Right kidney (tissue), 9 donors: ENCODE measurements around the gene PPOX.
A peak's percentile ranks its signal among the peaks of the same experiment; 100 is the strongest.

Experiments used
- DNase-seq: peaks from one replicate; pipeline ENCODE4 v3.0.0-alpha.2; 2016
- long read RNA-seq, 8 donors: transcript quantifications; one replicate each; lab custom pipeline, GENCODE V29; 2026

The PPOX gene
- long read RNA-seq, donor 1, partial matches to known transcripts, result 17 of 29 reads
- long read RNA-seq, donor 1, other reads (novel, unspliced or antisense), result 0 of 29 reads
- long read RNA-seq, donor 2, partial matches to known transcripts, result 0 of 4 reads
- long read RNA-seq, donor 2, other reads (novel, unspliced or antisense), result 0 of 4 reads
- long read RNA-seq, donor 3, partial matches to known transcripts, result 9 of 18 reads
- long read RNA-seq, donor 3, other reads (novel, unspliced or antisense), result 6 of 18 reads
- long read RNA-seq, donor 4, partial matches to known transcripts, result 14 of 19 reads
- long read RNA-seq, donor 4, other reads (novel, unspliced or antisense), result 0 of 19 reads
- long read RNA-seq, donor 5, partial matches to known transcripts, result 22 of 27 reads
- long read RNA-seq, donor 5, other reads (novel, unspliced or antisense), result 0 of 27 reads
- long read RNA-seq, donor 6, partial matches to known transcripts, result 34 of 43 reads
- long read RNA-seq, donor 6, other reads (novel, unspliced or antisense), result 0 of 43 reads
- long read RNA-seq, donor 7, partial matches to known transcripts, result 15 of 24 reads
- long read RNA-seq, donor 7, other reads (novel, unspliced or antisense), result 0 of 24 reads
- long read RNA-seq, donor 8, partial matches to known transcripts, result 6 of 9 reads
- long read RNA-seq, donor 8, other reads (novel, unspliced or antisense), result 0 of 9 reads

DNA sequence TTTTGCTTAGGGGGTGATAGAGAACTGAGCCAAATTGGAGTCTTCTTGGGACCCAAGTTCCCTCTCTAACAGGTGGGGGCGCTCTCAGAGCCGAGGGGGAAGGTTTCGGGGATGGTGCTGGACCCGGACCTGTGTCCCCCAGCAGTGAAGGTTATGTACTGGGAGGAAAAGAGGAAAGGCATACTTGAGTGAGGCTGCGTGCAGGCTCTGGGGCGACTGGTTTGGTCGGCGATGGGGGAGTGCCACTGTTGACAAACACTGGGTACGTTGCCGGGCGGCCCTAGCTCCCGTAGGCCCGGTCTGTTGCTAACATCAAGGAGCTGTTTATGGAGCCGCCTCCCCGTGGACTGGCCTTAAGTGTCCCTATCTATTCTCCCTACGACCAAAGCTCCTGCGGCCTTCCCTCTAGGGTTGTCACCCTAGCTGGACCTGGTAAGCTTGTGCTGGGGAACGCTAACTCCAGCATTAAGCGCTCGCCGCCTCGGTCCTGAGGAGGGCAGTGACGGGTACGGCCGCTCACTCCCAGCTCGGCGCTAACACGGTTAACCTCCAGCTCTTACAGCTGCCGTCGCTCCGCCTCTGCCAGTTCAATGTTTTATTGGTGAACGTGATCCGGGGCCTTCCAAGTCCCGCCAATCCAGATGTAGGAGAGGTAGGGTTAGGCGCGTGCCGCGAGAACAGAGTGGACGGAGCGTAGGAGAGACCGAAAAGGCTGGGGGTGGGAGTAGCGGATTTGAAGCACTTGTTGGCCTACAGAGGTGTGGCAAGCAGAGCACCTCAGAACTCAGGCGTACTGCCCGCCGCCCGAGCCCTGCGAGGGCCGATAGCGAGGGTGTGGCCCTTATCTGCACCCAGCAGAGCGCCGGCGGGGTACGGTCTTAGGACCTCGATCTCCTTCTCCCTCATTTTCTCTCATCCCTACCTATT lies at the start of gene PPOX:
Gene PPOX (plus strand): TSS at position 685 of the 927 bp plus-strand sequence. CDS start 422 bp downstream, outside the sequence.
- DNase-seq, result peak; percentile 94

DNA sequence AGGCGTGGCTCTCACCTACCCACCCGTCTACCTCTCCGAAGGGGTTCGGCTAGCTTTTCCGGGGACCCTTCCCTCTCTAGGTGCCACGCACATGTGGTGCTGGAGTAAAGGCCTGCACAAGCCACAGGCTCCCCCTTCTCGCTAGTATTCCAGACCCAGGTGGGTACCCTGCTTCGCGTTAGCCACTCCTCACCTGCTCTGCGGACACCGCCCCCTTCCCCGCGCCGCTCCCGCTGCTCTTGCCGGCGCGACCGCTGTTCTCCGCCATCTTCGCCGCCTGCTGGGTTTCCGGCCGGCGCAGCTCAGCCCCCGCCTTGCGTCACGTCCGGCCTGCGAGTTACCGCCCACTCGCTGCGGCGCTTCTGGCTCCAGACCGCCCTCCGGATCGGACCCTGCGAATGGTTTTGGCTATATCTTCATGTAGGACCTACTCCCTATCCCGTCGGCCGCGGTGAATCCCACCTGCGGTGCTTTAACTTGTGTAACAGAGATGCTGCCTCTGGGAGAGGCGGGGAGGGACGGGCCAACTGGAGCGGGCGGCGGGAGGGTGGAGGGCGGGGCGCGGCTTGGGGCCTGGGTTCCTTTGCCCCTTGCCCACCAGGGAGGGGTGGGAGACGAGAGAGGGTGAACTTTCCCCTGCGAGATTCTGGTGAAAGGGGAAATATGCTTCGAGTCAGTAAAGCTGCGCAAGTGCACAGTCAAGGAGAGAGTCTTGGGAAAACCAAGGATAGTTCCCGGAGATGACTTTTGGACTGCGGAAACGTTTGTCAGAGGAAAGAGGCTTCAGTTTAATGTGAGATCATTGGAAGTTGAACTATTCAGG lies 48.3 kb upstream of the PPOX start, which contains the start of the genes NIT1 and PFDN2:
Gene NIT1 (plus strand): TSS at position 347 of the 823 bp plus-strand sequence. CDS start 72 bp downstream, at position 419.
Gene PFDN2 (minus strand): TSS at position 279 of the 823 bp plus-strand sequence. CDS start 11 bp downstream, at position 268.
- peak; percentile 94 for DNase-seq

DNA sequence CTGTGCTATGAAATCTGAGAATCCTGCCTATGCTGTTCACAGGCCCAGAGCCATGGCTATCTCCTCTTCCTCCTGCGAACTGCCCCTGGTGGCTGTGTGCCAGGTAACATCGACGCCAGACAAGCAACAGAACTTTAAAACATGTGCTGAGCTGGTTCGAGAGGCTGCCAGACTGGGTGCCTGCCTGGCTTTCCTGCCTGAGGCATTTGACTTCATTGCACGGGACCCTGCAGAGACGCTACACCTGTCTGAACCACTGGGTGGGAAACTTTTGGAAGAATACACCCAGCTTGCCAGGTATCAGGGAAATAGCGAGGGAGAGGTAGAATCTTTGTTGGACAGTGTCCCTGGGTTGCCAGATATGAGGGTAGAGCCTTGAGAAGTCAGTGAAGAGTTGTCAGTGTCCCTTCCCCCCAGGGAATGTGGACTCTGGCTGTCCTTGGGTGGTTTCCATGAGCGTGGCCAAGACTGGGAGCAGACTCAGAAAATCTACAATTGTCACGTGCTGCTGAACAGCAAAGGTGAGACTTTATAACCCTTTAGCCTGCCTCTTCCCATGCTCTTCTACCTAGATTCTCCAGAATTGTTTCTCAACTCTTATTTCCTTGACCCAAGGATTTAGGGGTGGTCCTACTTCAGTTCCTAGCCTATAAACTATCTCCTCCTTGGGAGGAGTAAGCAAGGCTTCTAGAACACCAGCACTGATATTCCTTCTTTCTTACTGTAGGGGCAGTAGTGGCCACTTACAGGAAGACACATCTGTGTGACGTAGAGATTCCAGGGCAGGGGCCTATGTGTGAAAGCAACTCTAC lies 46.9 kb upstream of the PPOX start:
- DNase-seq, result peak; percentile 19

DNA sequence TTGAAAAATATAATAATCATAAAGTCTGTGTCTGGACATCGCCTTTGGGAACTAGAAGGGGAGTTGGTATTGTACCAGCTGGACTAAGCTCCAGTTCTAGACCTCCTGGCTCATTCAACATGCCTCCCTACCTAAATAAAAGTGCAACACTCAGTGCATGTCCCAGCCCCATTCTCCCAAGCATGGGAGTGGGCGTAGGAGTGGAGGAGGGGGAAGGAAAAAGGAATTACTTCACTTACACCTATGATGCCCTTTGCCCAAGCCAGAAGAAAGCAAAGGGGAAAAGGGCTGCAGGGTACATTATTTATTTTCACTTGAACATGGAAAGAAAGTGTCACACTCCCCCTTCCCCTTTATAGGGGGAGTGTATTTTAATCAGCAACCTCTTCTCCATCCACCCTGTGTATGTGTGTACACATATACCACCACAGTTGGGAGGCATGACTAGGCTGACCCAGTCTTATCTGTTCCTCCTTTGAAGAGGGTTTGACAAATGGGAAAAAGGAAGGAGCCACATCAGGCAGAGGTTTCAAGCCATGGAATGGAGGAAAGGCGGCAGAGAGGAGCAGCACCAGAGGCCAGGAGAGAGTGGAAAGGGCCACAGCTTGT lies 45.1 kb upstream of the PPOX start:
- no peak for DNase-seq

DNA sequence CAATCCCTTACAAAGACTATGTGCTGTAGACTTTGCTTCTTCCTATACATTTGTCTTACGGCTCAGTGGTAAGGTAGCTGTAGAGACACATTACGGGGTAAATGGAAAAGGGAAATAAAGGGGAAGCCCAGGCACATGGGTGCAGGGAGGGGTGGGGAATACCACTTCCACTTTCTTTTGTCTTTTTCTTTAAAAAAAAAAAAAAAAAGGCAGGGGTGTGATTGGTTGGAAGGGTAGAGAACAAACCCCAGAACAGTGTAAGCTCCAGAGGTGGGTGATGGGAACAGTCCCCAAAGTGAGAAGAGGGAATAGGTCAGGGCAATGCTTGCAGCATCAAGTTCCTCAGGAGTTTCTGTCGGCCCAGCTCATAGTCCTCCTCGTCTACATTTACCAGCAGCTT lies 44.4 kb upstream of the PPOX start:
- no peak for DNase-seq

DNA sequence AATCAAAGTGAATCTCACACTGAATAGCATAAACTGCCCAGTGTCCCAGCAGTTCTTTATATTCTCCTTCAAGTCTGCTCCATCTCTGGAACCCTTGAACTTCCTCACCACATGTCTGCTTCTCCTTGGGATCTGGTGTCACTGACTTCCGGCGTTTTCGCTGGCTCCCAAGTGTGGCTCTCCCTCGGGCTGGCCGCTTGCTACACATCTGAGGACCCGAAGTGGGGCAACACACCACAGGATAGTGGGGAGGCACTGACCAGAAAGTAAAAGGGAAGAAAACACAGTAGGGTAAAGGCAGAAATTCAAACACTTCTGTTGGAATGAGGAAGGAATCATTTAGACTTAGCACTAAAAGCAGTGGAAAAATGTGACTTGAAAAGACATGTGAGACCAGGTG lies 43.3 kb upstream of the PPOX start:
- DNase-seq, result no peak

DNA sequence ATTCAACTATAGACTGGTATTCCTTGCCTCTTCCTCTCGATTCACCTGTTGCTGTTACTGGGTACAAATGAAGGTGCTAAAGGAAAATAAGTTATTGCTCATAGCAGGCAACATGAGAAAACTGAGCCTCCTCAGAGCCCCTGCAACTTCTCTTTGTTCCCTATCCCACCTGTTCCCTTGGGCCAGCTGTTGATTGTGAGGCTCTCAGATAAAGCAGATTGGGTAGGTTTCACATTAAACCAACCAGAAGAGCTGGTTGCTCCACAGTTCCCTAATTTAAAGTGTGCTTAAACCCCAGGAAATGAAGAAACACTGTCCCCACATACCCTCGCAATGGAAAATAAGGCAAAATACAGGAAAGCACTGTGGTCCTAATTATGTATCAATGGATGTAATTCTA lies 38.6 kb upstream of the PPOX start:
- DNase-seq, result no peak

DNA sequence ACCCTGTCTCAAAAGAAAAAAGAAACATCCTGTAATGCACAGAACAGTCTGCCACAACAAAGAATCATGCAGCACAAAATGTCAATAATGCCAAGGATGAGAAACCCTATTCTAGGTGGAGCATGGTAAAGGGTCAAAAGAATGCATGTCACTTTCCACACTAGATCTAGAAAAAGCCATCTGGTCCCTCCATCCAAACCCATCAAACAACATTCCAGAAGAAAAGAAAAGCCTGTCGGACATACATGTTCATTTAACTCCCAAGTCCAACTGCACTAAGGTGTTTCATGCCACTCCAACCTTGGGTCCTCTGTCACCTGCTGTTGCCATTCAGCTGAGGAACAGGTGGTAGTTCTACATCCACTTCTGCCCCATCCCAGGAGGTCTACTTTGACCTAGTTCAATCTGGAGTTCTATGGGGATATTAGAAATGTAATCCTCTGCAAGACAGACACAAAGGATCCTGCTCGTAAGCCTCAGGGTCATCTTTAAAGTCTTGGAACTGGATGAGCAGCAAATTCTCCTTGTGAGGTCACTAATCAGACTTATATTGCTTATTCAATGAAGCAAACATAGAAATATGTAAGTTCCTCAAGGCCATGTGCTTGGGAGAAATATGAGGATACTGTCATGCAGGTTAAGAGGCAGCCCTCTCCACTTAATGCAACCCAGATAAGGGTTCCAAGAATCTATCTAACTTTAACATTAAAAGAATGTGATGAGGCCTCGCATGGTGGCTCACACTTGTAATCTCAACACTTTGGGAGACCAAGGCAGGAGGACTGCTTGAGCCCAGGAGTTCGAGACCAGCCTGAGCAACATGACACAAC lies 37.4 kb upstream of the PPOX start:
- DNase-seq, result no peak

DNA sequence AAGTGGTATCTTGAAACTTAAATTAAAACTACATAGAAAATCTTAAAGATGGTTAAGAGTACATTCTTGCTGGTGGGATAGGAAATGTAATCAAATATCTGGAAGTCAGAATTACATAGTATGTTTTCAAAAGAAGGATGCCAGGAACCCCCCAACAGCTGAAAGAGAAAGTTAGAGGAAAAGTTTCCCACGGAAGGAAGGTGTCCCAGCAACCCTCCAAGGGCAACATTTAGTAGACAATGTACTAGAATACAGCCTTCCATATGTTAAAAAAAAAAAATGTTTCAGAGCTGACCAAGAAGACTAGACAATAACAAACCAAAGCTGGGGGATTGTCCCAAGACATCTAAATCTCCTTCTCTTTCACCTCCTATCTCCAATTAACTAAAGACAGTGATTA lies 36.0 kb upstream of the PPOX start:
- DNase-seq, result no peak

DNA sequence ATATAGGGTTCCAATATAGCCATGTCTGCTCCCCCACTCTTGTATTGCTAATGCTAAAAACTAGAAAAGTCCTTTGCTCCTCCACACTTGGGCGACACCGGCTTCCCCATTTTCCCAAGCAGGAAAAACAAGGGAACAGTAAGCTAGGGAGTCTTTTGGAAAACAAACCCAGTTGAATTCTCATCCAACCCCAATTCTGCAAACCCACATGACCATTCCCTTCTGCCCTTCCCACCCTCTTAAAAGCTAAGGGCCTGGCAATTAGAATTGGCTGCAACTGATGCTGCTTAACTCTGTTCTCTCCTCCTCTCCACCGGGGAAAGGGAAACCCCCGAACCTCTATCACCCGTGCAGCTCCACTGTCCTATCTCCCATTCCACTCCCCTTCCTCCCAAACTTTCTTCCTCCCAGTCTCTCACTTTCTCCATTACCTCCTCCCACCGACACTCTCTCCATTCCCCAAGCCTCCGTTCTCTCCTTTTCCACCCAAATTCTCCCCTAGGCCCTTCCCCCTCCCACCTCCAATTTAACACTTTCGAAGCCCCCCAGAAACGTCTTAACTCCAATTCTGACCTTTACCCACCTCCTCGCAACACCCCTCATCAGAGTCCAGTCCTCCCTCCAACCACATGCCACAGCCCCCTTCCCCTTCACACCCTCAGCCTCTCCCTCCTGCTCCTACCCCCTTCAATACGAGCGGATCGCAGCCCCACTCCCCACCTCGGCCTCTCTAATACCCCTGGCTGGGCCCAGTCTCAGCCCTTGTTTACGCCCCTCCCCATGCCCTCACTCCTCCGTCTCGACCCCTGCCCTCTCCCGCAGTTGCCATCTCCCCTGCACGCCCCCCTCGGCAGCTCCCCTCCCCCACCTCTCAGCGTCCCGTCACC lies 34.5 kb upstream of the PPOX start:
- DNase-seq, result peak; percentile 64

DNA sequence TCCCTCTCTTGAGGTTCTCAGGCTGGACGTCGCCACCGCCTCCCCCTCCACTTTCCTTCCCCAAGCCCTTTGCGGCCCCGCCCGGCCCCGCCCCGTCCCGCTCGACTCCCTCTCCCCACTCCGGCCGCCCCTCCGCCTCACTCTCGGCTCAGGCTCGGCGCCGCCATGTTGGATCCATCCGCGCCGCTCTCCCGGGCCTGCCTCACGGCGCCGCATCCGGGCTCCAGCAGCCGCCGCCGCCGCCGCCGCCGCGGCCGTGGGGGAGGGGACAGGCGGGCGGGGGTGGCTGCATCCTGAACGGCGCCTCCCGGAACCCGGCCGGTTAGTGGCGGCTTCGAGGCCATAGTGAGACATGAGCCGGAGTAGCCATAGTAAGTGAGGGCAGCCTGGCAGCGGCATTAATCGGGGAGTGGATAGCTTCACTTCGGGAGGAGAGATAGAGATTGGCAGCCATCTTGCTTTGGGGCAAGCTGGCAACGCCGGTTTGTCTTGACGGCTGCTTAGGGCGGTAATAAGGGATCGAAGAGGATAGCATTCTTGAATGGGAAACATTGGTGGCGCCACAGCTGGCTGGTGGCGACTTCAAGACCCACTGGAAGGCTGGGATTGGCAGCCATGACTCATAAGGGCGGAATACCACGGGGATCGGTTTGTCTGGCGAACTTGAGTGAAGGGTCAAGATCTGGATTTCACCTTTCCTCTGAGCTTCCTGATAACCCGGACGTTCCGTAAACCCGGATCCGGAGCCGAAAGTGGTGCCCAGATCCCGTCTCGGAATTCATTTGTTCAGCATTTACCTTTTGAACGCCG lies 33.6 kb upstream of the PPOX start, which contains the start of gene DEDD:
Gene DEDD (minus strand): TSS at position 258 of the 810 bp plus-strand sequence. CDS start 8,205 bp downstream, outside the sequence.
- peak; percentile 96 for DNase-seq

DNA sequence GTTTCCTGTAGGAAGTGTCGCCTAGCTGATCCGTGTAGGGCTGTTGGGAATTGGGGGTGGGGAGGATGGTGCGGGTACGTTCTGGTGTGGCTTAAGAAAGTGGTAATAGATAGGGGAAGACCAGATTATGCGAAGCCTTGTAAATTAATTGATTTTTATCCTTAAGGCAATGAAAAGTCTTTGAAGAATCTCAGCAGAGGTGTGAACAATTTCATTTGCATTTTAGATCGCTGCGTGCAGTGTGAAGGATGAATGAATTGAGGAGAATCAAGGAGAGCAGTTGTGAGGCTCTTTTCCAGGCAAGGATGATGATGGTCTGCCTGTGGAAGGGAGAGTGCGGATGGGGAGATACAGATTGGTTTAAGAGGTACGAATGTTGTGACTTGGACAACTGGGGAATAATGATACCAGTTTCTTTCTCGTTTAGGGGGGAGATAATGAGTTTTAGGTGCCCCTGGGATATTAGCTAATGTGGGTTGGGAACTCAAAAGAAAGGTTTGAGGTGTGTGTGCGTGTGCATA lies 32.9 kb upstream of the PPOX start:
- no peak for DNase-seq

DNA sequence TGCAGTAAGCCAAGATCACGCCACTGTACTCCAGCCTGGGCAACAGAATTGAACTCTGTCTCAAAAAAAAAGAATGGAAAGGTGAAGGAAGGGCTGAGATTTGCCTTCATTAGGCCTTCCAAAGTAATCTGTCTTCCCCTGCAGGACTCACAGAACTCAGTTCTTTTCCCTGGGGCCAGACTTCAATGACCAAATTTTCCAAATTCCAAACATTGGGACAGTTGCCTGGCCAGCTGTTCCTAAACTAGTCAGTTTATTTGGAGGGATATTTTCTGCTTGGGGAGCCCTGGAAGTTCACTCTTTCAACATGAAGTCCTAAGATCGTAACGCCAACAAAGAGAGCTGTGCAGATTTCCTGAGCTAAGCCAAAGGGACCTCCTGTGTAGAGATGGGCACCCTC lies 28.3 kb upstream of the PPOX start:
- DNase-seq, result no peak

DNA sequence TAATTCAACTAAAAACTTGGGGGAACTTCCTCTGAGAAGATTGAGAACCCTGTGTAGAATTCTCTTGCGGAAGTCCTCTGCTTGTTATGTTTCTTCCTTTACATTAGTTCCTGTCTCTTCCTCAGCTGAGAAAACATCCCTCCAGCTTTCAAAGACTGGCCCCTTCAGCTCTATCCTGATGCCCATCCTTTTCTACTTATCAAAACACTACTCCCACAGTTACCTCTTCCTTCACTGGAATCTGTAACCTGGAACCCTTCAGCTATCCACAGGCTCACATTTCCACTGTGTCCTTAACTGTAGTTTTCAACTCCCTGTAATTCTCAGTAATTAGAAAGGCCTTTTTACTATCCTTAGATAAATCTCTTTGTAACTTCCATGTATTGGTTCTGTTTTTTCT lies 27.8 kb upstream of the PPOX start:
- DNase-seq, result no peak

DNA sequence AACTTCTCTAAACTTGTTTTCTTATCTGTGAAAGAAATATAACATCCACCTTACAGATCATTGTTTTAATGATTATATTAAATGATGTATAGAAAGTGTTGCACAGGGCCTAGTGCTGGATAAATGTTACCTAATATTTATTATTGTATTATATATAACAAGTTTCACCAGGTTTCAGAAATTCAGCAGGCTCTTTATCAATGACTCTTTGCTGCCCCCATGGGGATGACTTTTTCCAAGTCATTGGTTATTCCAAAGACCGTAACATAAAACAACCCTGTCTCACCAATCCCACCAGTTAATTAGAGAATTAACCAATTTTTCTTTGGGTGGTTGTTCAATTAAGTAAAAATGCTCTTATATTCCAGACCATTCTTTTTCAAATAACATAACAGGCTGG lies 26.5 kb upstream of the PPOX start:
- DNase-seq, result no peak

DNA sequence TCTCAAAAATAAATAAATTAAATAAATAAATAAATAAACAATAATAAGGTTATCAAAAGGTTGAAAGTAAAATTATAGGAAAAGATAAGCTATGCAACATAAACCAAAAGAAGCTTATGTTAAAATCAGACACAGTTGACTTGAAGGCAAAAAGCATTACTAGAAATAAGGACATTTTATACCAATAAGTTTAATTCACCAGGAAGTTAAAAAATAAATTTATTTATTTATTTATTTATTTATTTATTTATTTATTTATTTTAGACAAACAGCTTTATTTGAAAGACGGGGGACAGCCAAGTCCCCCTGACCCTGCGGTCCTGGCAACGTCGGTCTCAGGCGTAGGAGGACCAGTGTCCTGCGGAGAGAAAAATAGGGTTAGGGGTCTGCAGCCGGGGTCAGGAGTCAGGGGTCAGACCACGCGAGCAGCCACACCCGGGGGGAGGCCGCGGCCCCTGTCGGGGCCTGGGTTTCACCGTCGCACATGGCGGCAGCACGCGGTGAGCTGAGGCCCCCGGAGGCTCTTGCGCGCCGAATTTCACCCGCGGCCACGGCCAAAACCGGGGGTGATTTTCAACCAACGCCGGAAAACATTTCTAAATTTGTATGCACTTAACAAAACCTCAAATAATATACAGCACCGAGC lies 25.3 kb upstream of the PPOX start:
- DNase-seq, result no peak
